ENCODE data around the gene PGA3. TPM values are rescaled to one million over a fixed set of nuclear protein-coding genes. Genes with fewer than 3 reads are reported as not detected.
A peak's percentile ranks its signal among the peaks of the same experiment; 100 is the strongest.
"Not testable (repeated sequence)": the region's sequence is repeated elsewhere in the genome, so short reads cannot be mapped to it uniquely, and the experiment has no call there.

PGA3 gene
- total and polyA plus RNA-seq, 5 donors from 2014 or later = not detected

DNA sequence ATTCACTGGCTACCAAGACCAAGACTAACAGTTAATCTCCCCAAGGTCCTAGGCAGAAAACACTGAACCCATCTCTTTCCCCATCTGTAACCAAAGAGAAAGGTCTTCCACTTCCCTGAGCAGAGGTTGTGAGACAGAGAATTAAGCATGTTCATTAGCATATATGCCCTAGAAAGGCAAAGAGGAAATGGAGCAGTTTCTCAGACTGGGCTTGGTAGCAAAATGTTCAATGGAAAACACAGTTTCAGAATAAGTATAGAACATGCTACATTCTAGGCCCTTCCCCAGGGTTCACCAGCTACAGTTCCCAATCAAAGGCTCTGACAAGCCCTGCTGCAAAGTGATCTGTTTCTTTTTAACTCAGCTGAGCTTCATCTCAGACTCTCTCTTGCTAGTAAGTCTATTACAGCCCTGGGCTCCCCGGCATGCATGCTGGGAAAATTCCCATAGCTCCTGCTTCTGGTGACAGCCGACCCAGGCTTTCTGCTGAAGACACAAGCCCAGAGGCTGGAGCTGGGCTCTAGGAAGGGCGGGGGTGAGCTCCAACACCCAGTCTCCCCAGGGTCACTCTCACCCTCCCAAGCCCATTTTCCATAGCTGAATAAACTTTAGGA lies 10.5 kb downstream of the PGA3 start:
- not testable (repeated sequence) for H3K9me3 Mint-ChIP-seq; H3K36me3 ChIP-seq (ENCODE audit: control insufficient read depth, insufficient read depth, low read length); H3K27me3 Mint-ChIP-seq; H3K27ac ChIP-seq (ENCODE audit: insufficient read depth, low read length, poor library complexity, severe bottlenecking); ATAC-seq (ENCODE audit: low read depth in 2 of 2); H3K4me1 ChIP-seq (ENCODE audit: control insufficient read depth, insufficient read depth, low read length, poor library complexity, severe bottlenecking); H3K4me3 ChIP-seq (ENCODE audit: low read depth, low read length); H3K4me1 Mint-ChIP-seq; H3K9me3 ChIP-seq (ENCODE audit: control insufficient read depth in 2 of 2, low read length in 2 of 2); H3K36me3 Mint-ChIP-seq; H3K4me3 Mint-ChIP-seq; DNase-seq; H3K27ac Mint-ChIP-seq; H3K27me3 ChIP-seq (ENCODE audit: control insufficient read depth, insufficient read depth, low read length)

DNA sequence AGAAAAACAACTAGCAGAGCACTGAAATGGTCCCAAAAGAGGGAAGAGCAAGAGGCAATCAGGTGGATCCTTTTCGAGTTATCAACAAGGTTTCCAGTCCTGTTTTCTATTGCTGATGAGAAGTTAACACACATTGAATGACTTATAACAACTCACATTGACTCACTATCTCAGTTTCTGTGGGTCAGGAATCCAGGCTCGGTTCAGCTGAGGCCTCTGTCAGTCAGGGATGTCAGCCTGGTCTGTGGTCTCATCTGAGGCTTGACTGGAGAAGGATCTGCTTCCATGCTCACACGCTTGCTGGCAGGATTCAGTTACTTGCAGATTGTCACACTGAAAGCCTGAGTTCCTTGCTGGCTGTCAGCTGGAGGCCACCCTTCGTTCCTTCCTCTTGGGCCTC lies 15.0 kb downstream of the PGA3 start:
- not testable (repeated sequence) for H3K9me3 Mint-ChIP-seq; H3K4me3 Mint-ChIP-seq; H3K9me3 ChIP-seq (ENCODE audit: control insufficient read depth in 2 of 2, low read length in 2 of 2); H3K4me1 Mint-ChIP-seq; DNase-seq; H3K4me1 ChIP-seq (ENCODE audit: control insufficient read depth, insufficient read depth, low read length, poor library complexity, severe bottlenecking); H3K4me3 ChIP-seq (ENCODE audit: low read depth, low read length); H3K36me3 Mint-ChIP-seq; H3K27me3 Mint-ChIP-seq; ATAC-seq (ENCODE audit: low read depth in 2 of 2); H3K27ac Mint-ChIP-seq; H3K27me3 ChIP-seq (ENCODE audit: control insufficient read depth, insufficient read depth, low read length); H3K27ac ChIP-seq (ENCODE audit: insufficient read depth, low read length, poor library complexity, severe bottlenecking); H3K36me3 ChIP-seq (ENCODE audit: control insufficient read depth, insufficient read depth, low read length)

DNA sequence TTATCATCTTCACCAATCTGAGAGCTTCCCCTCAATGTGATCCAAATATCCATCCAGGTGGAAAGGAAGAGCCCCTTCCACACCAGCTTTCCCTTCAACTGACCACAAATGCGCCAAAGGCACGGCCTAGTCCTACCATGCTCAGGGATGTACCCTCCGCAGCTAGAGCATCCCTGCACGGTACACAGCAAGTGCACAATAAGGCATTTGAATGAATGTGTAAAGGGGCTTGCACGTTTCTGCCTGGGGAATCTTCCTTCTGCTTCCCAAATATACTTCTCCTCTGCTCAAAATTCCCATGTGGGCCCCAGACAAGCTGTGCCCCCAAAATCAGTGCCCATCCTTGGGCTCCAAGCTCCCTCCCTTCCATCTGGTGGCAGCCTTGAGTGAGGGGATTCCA lies 15.7 kb downstream of the PGA3 start:
- H3K27ac Mint-ChIP-seq = peak overlapping the region in 1 of 3 donors; percentile 80
- not testable (repeated sequence) for H3K9me3 Mint-ChIP-seq; H3K4me3 Mint-ChIP-seq; H3K27me3 ChIP-seq (ENCODE audit: control insufficient read depth, insufficient read depth, low read length); H3K27ac ChIP-seq (ENCODE audit: insufficient read depth, low read length, poor library complexity, severe bottlenecking); H3K9me3 ChIP-seq (ENCODE audit: control insufficient read depth in 2 of 2, low read length in 2 of 2); DNase-seq; H3K36me3 ChIP-seq (ENCODE audit: control insufficient read depth, insufficient read depth, low read length); H3K36me3 Mint-ChIP-seq; H3K27me3 Mint-ChIP-seq; H3K4me3 ChIP-seq (ENCODE audit: low read depth, low read length); H3K4me1 Mint-ChIP-seq; H3K4me1 ChIP-seq (ENCODE audit: control insufficient read depth, insufficient read depth, low read length, poor library complexity, severe bottlenecking); ATAC-seq (ENCODE audit: low read depth in 2 of 2)

DNA sequence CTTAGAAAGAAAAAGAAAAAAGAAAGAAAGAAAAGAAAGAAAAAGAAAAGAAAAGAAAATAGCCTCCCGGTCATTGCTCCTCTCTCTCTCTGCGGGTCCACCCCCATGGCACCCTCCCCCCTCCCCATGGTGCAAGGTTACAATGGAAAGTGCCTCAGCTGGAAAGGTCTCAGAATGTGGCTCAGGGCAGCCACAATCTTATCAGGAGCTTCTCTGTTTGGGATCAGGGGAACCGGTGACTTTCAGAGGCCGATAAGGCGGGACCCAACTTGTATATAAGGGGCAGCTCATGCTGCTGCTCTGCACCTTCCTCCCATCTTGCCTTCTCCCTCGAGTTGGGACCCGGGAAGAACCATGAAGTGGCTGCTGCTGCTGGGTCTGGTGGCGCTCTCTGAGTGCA lies 18.7 kb downstream of the PGA3 start, which contains the start of gene PGA4:
Gene PGA4, plus strand, starts transcription at position 301 of the 400 bp plus-strand sequence. Its CDS starts 54 bp downstream, at position 355.
- H3K4me3 Mint-ChIP-seq; H3K27ac Mint-ChIP-seq; H3K27me3 Mint-ChIP-seq; DNase-seq; ATAC-seq (ENCODE audit: low read depth in 2 of 2); H3K4me1 ChIP-seq (ENCODE audit: control insufficient read depth, insufficient read depth, low read length, poor library complexity, severe bottlenecking); H3K27ac ChIP-seq (ENCODE audit: insufficient read depth, low read length, poor library complexity, severe bottlenecking); H3K36me3 Mint-ChIP-seq; H3K9me3 ChIP-seq (ENCODE audit: control insufficient read depth in 2 of 2, low read length in 2 of 2); H3K9me3 Mint-ChIP-seq; H3K36me3 ChIP-seq (ENCODE audit: control insufficient read depth, insufficient read depth, low read length); H3K4me1 Mint-ChIP-seq; H3K27me3 ChIP-seq (ENCODE audit: control insufficient read depth, insufficient read depth, low read length); H3K4me3 ChIP-seq (ENCODE audit: low read depth, low read length): not testable (repeated sequence)

- not testable (repeated sequence) for H3K4me3 Mint-ChIP-seq; H3K27ac Mint-ChIP-seq; DNase-seq; H3K4me1 Mint-ChIP-seq; H3K36me3 ChIP-seq (ENCODE audit: control insufficient read depth, insufficient read depth, low read length); H3K4me3 ChIP-seq (ENCODE audit: low read depth, low read length); H3K27me3 Mint-ChIP-seq; H3K36me3 Mint-ChIP-seq; H3K9me3 ChIP-seq (ENCODE audit: control insufficient read depth in 2 of 2, low read length in 2 of 2); H3K27ac ChIP-seq (ENCODE audit: insufficient read depth, low read length, poor library complexity, severe bottlenecking); H3K9me3 Mint-ChIP-seq; H3K27me3 ChIP-seq (ENCODE audit: control insufficient read depth, insufficient read depth, low read length); H3K4me1 ChIP-seq (ENCODE audit: control insufficient read depth, insufficient read depth, low read length, poor library complexity, severe bottlenecking); ATAC-seq (ENCODE audit: low read depth in 2 of 2)
Observed at GRCh38 chr11:61222692-61223091, 19.4 kb downstream of the PGA3 start.

GRCh38 chr11:61226457-61227137 lies 23.3 kb downstream of the PGA3 start:
- H3K27me3 Mint-ChIP-seq; H3K4me3 ChIP-seq (ENCODE audit: low read depth, low read length); H3K27me3 ChIP-seq (ENCODE audit: control insufficient read depth, insufficient read depth, low read length); H3K4me1 Mint-ChIP-seq; H3K4me3 Mint-ChIP-seq; H3K4me1 ChIP-seq (ENCODE audit: control insufficient read depth, insufficient read depth, low read length, poor library complexity, severe bottlenecking); DNase-seq; H3K27ac Mint-ChIP-seq; ATAC-seq (ENCODE audit: low read depth in 2 of 2); H3K27ac ChIP-seq (ENCODE audit: insufficient read depth, low read length, poor library complexity, severe bottlenecking); H3K36me3 Mint-ChIP-seq; H3K36me3 ChIP-seq (ENCODE audit: control insufficient read depth, insufficient read depth, low read length); H3K9me3 ChIP-seq (ENCODE audit: control insufficient read depth in 2 of 2, low read length in 2 of 2); H3K9me3 Mint-ChIP-seq: not testable (repeated sequence)

DNA sequence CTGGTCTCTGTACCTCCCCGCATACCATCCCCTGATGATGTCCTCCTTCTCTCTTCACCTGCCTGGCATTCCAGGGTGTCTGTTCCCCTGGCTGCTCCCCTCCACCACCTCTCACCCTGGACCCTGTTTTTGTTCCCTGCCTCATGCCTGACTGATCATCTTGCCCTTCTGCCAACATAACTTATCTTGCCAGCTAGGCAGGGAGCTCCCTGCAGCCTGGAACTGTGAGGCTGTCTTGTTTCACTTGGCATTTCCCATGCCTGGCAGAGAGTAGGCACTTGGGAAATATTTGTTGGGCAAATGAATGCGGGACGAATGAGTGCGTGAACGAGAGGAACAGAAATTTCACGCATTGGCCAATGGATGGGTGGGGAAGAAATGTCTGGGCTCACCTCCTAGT lies 26.1 kb downstream of the PGA3 start:
- not testable (repeated sequence) for H3K9me3 ChIP-seq (ENCODE audit: control insufficient read depth in 2 of 2, low read length in 2 of 2); H3K27ac ChIP-seq (ENCODE audit: insufficient read depth, low read length, poor library complexity, severe bottlenecking); H3K36me3 Mint-ChIP-seq; H3K27me3 ChIP-seq (ENCODE audit: control insufficient read depth, insufficient read depth, low read length); ATAC-seq (ENCODE audit: low read depth in 2 of 2); H3K36me3 ChIP-seq (ENCODE audit: control insufficient read depth, insufficient read depth, low read length); H3K9me3 Mint-ChIP-seq; H3K4me3 ChIP-seq (ENCODE audit: low read depth, low read length); DNase-seq; H3K4me1 Mint-ChIP-seq; H3K4me1 ChIP-seq (ENCODE audit: control insufficient read depth, insufficient read depth, low read length, poor library complexity, severe bottlenecking); H3K4me3 Mint-ChIP-seq; H3K27me3 Mint-ChIP-seq; H3K27ac Mint-ChIP-seq

DNA sequence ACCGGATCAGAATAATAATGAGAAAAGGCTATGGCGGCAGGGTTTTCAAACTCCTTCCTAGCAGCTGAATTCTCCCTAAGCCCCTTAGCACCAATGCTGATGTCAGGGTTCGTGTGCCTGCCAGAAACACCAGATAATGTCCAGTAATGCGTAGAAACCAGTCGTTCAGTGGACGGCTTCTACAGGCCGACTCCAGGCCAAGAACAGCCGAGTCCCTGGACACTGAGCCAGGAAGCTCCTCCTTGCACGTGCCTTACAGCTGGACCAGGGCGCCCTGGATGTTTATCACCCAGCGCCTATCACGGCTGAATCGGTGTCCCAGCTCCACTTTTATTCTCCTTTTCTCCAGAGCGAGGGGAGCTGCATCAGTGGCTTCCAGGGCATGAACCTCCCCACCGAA lies 27.7 kb downstream of the PGA3 start:
- DNase-seq; H3K4me3 ChIP-seq (ENCODE audit: low read depth, low read length); H3K9me3 ChIP-seq (ENCODE audit: control insufficient read depth in 2 of 2, low read length in 2 of 2); H3K27ac Mint-ChIP-seq; H3K4me3 Mint-ChIP-seq; H3K4me1 ChIP-seq (ENCODE audit: control insufficient read depth, insufficient read depth, low read length, poor library complexity, severe bottlenecking); H3K9me3 Mint-ChIP-seq; H3K27ac ChIP-seq (ENCODE audit: insufficient read depth, low read length, poor library complexity, severe bottlenecking); ATAC-seq (ENCODE audit: low read depth in 2 of 2); H3K27me3 Mint-ChIP-seq; H3K36me3 ChIP-seq (ENCODE audit: control insufficient read depth, insufficient read depth, low read length); H3K27me3 ChIP-seq (ENCODE audit: control insufficient read depth, insufficient read depth, low read length); H3K4me1 Mint-ChIP-seq; H3K36me3 Mint-ChIP-seq: not testable (repeated sequence)

All from CD4-positive, CD25-positive, alpha-beta regulatory T cell (primary cell).